MCF 10A (cell line): Measurements from ENCODE around the gene KLHL22. TPM values are rescaled to one million over a fixed set of nuclear protein-coding genes. Genes with fewer than 3 reads are reported as not detected.

Source experiments
- BruUV-seq: library from RNA; stranded (reverse); fragments of 400-500 nt; replicated peaks from 2 replicates; lab custom pipeline; 2021; lab: Mats Ljungman, UMichigan
- CTCF ChIA-PET: fragments of 300-600 bp; sonication (Branson Sonifier 250); formaldehyde crosslinking; extraction: SDS; loops from one replicate; lab custom pipeline; 2021; ENCODE audit warnings: antibody characterized with exemption, inconsistent platforms; lab: Yijun Ruan, JAX
- POLR2A ChIA-PET: fragments of 300-600, 350-650 bp; sonication (Branson Sonifier 250); formaldehyde crosslinking; extraction: SDS; loops from one replicate; lab custom pipeline; 2020; ENCODE audit warnings: antibody characterized with exemption, inconsistent platforms; lab: Yijun Ruan, JAX
- DNase-seq: peaks from one replicate; pipeline ENCODE4 v3.0.0-alpha.2; 2018; ENCODE audit not compliant: unreplicated experiment
- H3K27ac Mint-ChIP-seq: one replicate; pipeline ENCODE4 v1.8.0; 2022; ENCODE audit warnings: mild to moderate bottlenecking, low read depth, mixed read lengths; ENCODE audit not compliant: unreplicated experiment
- H3K27me3 Mint-ChIP-seq: one replicate; pipeline ENCODE4 v1.8.0; 2022; ENCODE audit warnings: mixed read lengths; ENCODE audit not compliant: insufficient read depth, unreplicated experiment
- H3K36me3 Mint-ChIP-seq: one replicate; pipeline ENCODE4 v1.8.0; 2022; ENCODE audit warnings: mild to moderate bottlenecking, moderate library complexity, mixed read lengths; ENCODE audit not compliant: insufficient read depth, unreplicated experiment
- H3K4me1 Mint-ChIP-seq: one replicate; pipeline ENCODE4 v1.8.0; 2022; ENCODE audit warnings: mixed read lengths; ENCODE audit not compliant: insufficient read depth, unreplicated experiment
- H3K4me3 Mint-ChIP-seq: one replicate; pipeline ENCODE4 v1.8.0; 2022; ENCODE audit warnings: mild to moderate bottlenecking, moderate library complexity, mixed read lengths; ENCODE audit not compliant: unreplicated experiment
- H3K9me3 Mint-ChIP-seq: one replicate; pipeline ENCODE4 v1.8.0; 2022; ENCODE audit warnings: mixed read lengths; ENCODE audit not compliant: unreplicated experiment
- CTCF ChIP-seq: fragments of 200-600 bp; IDR thresholded peaks from one replicate; pipeline ENCODE4 v1.8.0; 2022; ENCODE audit warnings: antibody characterized with exemption, mild to moderate bottlenecking; ENCODE audit not compliant: unreplicated experiment
- intact Hi-C: fragments of 100-400 bp; cut with micrococcal nuclease; formaldehyde crosslinking; loops from 2 replicates; pipeline ENCODE4 v1.14.1; 2022
- total RNA-seq: library from RNA; stranded (reverse); gene quantifications from 2 replicates; pipeline ENCODE4 v1.2.3, GENCODE V29; 2022

Gene KLHL22
- total RNA-seq, 1 experiment from 2014 or later = 14.7 TPM

- H3K36me3 Mint-ChIP-seq = peaks cover 29% of the 10 kb centered on the region
- intact Hi-C loops = loop anchor here (5.0 kb wide), 1 partner anchor 36 kb away; the partner anchor contains the start of gene KLHL22
- H3K27me3 Mint-ChIP-seq = no peaks in the 10 kb centered on the region
- TF ChIP-seq CTCF = no peak
- H3K4me3 Mint-ChIP-seq = no peak overlapping the region
- peak overlapping the region; percentile 98 for H3K27ac Mint-ChIP-seq
- no TSS peak for BruUV-seq
- H3K4me1 Mint-ChIP-seq = peaks cover 54% of the 10 kb centered on the region
- ChIA-PET CTCF (interaction anchor here (0.6 to 1.5 kb wide), 7 partner anchors 10 to 424 kb away, joined by 3 to 6 read pairs (median 4); no protein-coding TSS in a partner anchor), POLR2A (interaction anchor here (0.6 to 10.3 kb wide), 7 partner anchors 10 to 329 kb away, joined by 3 to 332 read pairs (median 5); partner anchors contain the start of gene MED15)
- H3K9me3 Mint-ChIP-seq = no peaks in the 10 kb centered on the region
- DNase-seq = no peak
Observed at GRCh38 chr22:20533095-20533878, 37.7 kb upstream of the KLHL22 start.

GRCh38 chr22:20532256-20532993, 36.8 kb upstream of the KLHL22 start:
- TSS peak; percentile 6 for BruUV-seq
- H3K4me1 Mint-ChIP-seq = peaks cover 54% of the 10 kb centered on the region

GRCh38 chr22:20531404-20532201, 36.0 kb upstream of the KLHL22 start:
- H3K9me3 Mint-ChIP-seq = no peaks in the 10 kb centered on the region
- no peaks in the 10 kb centered on the region for H3K27me3 Mint-ChIP-seq
- ChIA-PET POLR2A (interaction anchor here (0.8 to 10.3 kb wide), 12 partner anchors 8 to 212 kb away, joined by 3 to 332 read pairs (median 9); partner anchors contain the start of genes DGCR6L, KLHL22, MED15 and ZNF74), CTCF (interaction anchor here (0.6 to 2.4 kb wide), 8 partner anchors 9 to 37 kb away, joined by 3 to 8 read pairs (median 5); no protein-coding TSS in a partner anchor)
- BruUV-seq = no TSS peak
- TF ChIP-seq CTCF = no peak
- peak overlapping the region; percentile 72 for H3K4me3 Mint-ChIP-seq
- peaks cover 34% of the 10 kb centered on the region for H3K36me3 Mint-ChIP-seq
- intact Hi-C loops = loop anchor here (2.0 to 5.0 kb wide), 2 partner anchors 17 to 34 kb away; partner anchors contain the start of gene KLHL22
- DNase-seq = peak; percentile 95
- H3K27ac Mint-ChIP-seq = peak overlapping the region; percentile 98
- peaks cover 57% of the 10 kb centered on the region for H3K4me1 Mint-ChIP-seq

More at GRCh38 chr22:20532256-20532993, 36.8 kb upstream of the KLHL22 start:
- H3K36me3 Mint-ChIP-seq = peaks cover 29% of the 10 kb centered on the region
- TF ChIP-seq CTCF = no peak
- peak overlapping the region; percentile 98 for H3K27ac Mint-ChIP-seq
- POLR2A ChIA-PET = interaction anchor here (0.8 to 10.3 kb wide), 8 partner anchors 9 to 38 kb away, joined by 3 to 332 read pairs (median 14); partner anchors contain the start of gene MED15
- H3K9me3 Mint-ChIP-seq = no peaks in the 10 kb centered on the region
- intact Hi-C loops = loop anchor here (5.0 kb wide), 1 partner anchor 35 kb away; the partner anchor contains the start of gene KLHL22
- H3K27me3 Mint-ChIP-seq = no peaks in the 10 kb centered on the region
- CTCF ChIA-PET = interaction anchor here (0.7 to 2.0 kb wide), 11 partner anchors 8 to 425 kb away, joined by 3 to 7 read pairs (median 5); no protein-coding TSS in a partner anchor
- no peak for DNase-seq
- H3K4me3 Mint-ChIP-seq = peak overlapping the region; percentile 72
